Nephron (organoid): ENCODE data around the gene CGNL1.

ENCODE experiments used
- H3K27ac Mint-ChIP-seq, 3 experiments: 2 replicates each; pipeline ENCODE4 v1.8.0; 2020; ENCODE audit warnings: mixed read lengths in 3 of 3, mild to moderate bottlenecking in 2 of 3, moderate library complexity in 1 of 3
- H3K27me3 Mint-ChIP-seq: 2 replicates; pipeline ENCODE4 v1.8.0; 2021; ENCODE audit warnings: low read depth, mild to moderate bottlenecking, moderate library complexity, mixed read lengths
- H3K36me3 Mint-ChIP-seq: 2 replicates; pipeline ENCODE4 v1.8.0; 2020; ENCODE audit warnings: low read depth, mixed read lengths
- H3K4me1 Mint-ChIP-seq: 2 replicates; pipeline ENCODE4 v1.8.0; 2020; ENCODE audit warnings: mixed read lengths
- H3K4me3 Mint-ChIP-seq, 3 experiments: 2 replicates each; pipeline ENCODE4 v1.8.0; 2020; ENCODE audit warnings: mild to moderate bottlenecking in 3 of 3, mixed read lengths in 3 of 3, moderate library complexity in 2 of 3
- H3K9me3 Mint-ChIP-seq: 2 replicates; pipeline ENCODE4 v1.8.0; 2020; ENCODE audit warnings: mixed read lengths
- TF ChIP-seq, protein P1 (sequence below), 3 experiments: fragments of 200-600 bp; sonication (generic); IDR thresholded peaks; one replicate each; pipeline ENCODE4 v1.5.0; 2021; ENCODE audit warnings: antibody characterized with exemption in 3 of 3; ENCODE audit not compliant: unreplicated experiment in 3 of 3

Gene CGNL1

GRCh38 chr15:57496594-57496945, 120.3 kb downstream of the CGNL1 start:
- no peaks in the 10 kb centered on the region for H3K9me3 Mint-ChIP-seq
- H3K27ac Mint-ChIP-seq: peak overlapping the region; percentile 53 to 75 (median 65)

DNA sequence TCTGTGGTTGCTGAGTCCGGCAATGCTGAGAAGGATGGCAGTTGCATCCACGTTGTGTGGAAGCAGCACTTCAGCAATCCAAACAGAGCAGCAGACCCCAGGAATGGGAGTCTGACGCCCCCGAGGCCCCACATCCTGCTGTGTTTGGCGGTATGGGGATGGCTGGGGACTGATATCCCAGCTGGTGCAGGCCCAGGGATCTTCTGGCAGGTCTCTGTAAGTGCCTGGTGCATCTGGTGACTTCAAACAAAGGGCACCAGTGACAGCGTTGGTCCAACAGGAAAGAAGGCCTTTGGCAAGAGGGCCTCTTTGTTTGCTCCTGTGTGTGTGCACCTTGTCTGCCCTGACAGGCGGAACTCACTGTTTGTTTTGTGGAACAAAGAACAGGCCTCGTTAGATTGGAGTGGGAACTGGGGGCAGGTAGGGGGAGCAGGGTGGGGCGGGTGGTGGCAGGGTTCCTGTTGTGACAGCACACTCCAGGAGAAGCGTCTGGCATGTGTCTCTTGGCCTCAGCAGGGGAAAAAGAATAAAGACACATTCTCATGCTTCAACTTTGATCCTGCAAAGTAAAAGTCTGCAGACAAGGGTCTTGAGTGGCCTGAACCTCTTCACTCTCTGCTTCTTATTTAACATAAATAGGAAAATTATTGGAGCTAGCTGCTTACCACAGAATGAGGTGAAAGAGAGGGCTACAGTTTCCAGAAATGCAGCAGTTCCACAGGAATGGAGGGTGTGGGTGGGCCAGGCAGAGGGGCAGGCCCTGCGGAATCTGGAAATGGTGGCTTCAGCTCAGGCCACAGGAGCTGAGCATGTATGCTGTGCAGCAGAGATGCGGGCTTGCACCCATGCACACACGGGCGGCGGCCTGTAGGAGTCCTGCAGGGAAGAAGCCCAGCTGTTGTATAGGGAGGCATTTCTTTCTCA, 120.9 kb downstream of the CGNL1 start:
- TF ChIP-seq, protein P1, sequence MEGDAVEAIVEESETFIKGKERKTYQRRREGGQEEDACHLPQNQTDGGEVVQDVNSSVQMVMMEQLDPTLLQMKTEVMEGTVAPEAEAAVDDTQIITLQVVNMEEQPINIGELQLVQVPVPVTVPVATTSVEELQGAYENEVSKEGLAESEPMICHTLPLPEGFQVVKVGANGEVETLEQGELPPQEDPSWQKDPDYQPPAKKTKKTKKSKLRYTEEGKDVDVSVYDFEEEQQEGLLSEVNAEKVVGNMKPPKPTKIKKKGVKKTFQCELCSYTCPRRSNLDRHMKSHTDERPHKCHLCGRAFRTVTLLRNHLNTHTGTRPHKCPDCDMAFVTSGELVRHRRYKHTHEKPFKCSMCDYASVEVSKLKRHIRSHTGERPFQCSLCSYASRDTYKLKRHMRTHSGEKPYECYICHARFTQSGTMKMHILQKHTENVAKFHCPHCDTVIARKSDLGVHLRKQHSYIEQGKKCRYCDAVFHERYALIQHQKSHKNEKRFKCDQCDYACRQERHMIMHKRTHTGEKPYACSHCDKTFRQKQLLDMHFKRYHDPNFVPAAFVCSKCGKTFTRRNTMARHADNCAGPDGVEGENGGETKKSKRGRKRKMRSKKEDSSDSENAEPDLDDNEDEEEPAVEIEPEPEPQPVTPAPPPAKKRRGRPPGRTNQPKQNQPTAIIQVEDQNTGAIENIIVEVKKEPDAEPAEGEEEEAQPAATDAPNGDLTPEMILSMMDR (IDR thresholded peaks at IDR 0.05; ENCODE audit: unreplicated experiment in 3 of 3): no peak
- H3K27me3 Mint-ChIP-seq: no peaks in the 10 kb centered on the region
- peaks cover 42% of the 10 kb centered on the region for H3K4me1 Mint-ChIP-seq
- no peaks in the 10 kb centered on the region for H3K36me3 Mint-ChIP-seq
- no peaks in the 10 kb centered on the region for H3K9me3 Mint-ChIP-seq
- H3K27ac Mint-ChIP-seq: peak overlapping the region; percentile 23 to 53 (median 35)
- H3K4me3 Mint-ChIP-seq: no peak overlapping the region

More at GRCh38 chr15:57496594-57496945, 120.3 kb downstream of the CGNL1 start:
- H3K36me3 Mint-ChIP-seq: no peaks in the 10 kb centered on the region
- H3K4me1 Mint-ChIP-seq: peaks cover 36% of the 10 kb centered on the region
- TF ChIP-seq, protein P1 (IDR thresholded peaks at IDR 0.05; ENCODE audit: unreplicated experiment in 3 of 3): no peak
- H3K27me3 Mint-ChIP-seq: peaks cover under 1% of the 10 kb centered on the region
- H3K4me3 Mint-ChIP-seq: no peak overlapping the region

DNA sequence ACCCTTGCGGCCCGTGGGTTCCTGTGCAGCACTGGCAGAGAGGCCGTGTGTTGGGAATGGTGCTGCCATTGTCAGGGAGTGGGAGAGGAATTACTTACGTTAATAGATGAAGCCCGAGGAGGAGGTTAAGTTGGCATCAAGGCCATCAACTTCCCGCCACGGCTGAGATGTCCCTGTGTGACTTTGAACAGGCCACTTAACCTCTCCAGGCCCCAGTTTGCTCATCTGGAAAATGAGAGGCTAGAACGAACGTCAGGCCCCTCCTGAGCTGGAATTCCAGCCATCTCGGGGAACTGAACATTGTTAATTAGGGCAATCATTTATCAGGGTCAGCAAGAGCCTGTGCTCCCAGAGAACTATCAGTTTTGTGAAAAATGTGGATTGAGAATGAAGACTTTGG, 124.0 kb downstream of the CGNL1 start:
- peaks cover 49% of the 10 kb centered on the region for H3K4me1 Mint-ChIP-seq
- no peaks in the 10 kb centered on the region for H3K27me3 Mint-ChIP-seq
- H3K27ac Mint-ChIP-seq: peak overlapping the region; percentile 58 to 87 (median 68)

GRCh38 chr15:57500979-57501576, 124.8 kb downstream of the CGNL1 start:
- Mint-ChIP-seq H3K27ac (peak overlapping the region; percentile 58 to 87 (median 68)), H3K27me3 (no peaks in the 10 kb centered on the region), H3K4me1 (peaks cover 48% of the 10 kb centered on the region), H3K4me3 (no peak overlapping the region), H3K9me3 (no peaks in the 10 kb centered on the region), H3K36me3 (no peaks in the 10 kb centered on the region)
- TF ChIP-seq, protein P1 (IDR thresholded peaks at IDR 0.05; ENCODE audit: unreplicated experiment in 3 of 3): no peak

More for the DNA sequence above, 124.0 kb downstream of the CGNL1 start:
- H3K4me3 Mint-ChIP-seq: no peak overlapping the region
- H3K36me3 Mint-ChIP-seq: no peaks in the 10 kb centered on the region
- no peaks in the 10 kb centered on the region for H3K9me3 Mint-ChIP-seq
- TF ChIP-seq, protein P1 (IDR thresholded peaks at IDR 0.05; ENCODE audit: unreplicated experiment in 3 of 3): no peak

DNA sequence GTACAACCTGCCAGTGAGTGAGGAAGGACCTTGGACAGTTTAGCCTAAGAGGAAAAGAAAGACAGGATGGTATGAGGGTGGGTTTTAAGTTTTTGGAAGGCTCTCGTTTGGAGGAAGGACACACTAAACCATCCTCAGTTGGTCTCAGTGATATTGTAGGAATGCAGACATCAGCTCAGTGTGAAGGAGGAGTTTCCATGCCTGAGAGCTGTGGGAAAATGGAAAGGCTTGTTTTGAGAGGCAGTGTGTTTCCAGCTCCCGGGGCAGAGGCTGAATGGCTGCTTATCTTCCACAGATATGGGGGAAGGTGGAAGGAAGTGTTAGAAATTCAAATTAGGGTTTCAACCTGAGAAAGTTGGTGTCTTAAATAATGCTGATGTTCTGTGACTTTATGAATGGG, 125.8 kb downstream of the CGNL1 start:
- Mint-ChIP-seq H3K27me3 (no peaks in the 10 kb centered on the region), H3K27ac (peak overlapping the region; percentile 58 to 87 (median 68)), H3K4me1 (peaks cover 49% of the 10 kb centered on the region), H3K9me3 (no peaks in the 10 kb centered on the region), H3K36me3 (no peaks in the 10 kb centered on the region), H3K4me3 (peak overlapping the region; percentile 1 to 5 (median 4))
- TF ChIP-seq, protein P1 (IDR thresholded peaks at IDR 0.05; ENCODE audit: unreplicated experiment in 3 of 3): no peak
